GM18951 (cell line): ENCODE measurements around the gene SPATA13.

Experiments used
- POLR2A ChIP-seq: IDR thresholded peaks from 4 replicates; pipeline ENCODE4 v1.6.1; 2011; ENCODE audit warnings: mild to moderate bottlenecking; ENCODE audit not compliant: insufficient read length, insufficient read depth; ENCODE audit errors: extremely low read depth
- in situ Hi-C: fragments of 300-500 bp; cut with MboI; formaldehyde crosslinking; loops from one replicate; pipeline ENCODE4 v1.12.0; 2022; ENCODE audit warnings: low sequenced_read_pairs, mixed read lengths, inconsistent platforms; ENCODE audit not compliant: unreplicated experiment

Gene SPATA13

GRCh38 chr13:24148414-24149235 is 11.9 kb upstream of the SPATA13 start:
- no peak for TF ChIP-seq POLR2A
- in situ Hi-C loops, result no loop called here

GRCh38 chr13:24149246-24150032 is 11.1 kb upstream of the SPATA13 start:
- no peak for TF ChIP-seq POLR2A
- in situ Hi-C loops, result no loop called here

- in situ Hi-C loops, result no loop called here
- TF ChIP-seq POLR2A, result no peak
Measured at GRCh38 chr13:24150572-24150971, 9.9 kb upstream of the SPATA13 start.

DNA sequence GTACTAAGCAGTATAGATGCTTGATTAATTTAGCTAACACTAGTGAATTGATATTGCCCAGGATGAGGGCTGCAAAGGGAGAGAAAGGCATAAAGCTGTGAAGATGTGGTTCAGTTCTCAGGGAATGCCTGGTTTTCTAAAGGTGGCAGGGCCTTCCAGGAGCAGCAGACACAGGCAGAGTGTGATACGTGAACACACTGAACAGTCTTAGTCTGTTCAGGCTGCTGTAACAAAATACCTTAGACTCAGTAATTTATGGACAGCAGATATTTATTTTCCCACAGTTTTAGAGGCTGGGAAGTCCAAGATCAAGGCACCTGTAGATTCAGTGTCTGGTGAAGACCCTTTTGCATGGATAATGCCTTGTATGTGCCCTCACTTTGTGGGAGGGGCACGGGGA is 8.7 kb upstream of the SPATA13 start:
- TF ChIP-seq POLR2A, result no peak
- in situ Hi-C loops, result no loop called here

- TF ChIP-seq POLR2A, result no peak
- in situ Hi-C loops, result no loop called here
Measured at GRCh38 chr13:24152292-24153214, 8.0 kb upstream of the SPATA13 start.

- no peak for TF ChIP-seq POLR2A
Measured at GRCh38 chr13:24153347-24153746, 7.2 kb upstream of the SPATA13 start.

DNA sequence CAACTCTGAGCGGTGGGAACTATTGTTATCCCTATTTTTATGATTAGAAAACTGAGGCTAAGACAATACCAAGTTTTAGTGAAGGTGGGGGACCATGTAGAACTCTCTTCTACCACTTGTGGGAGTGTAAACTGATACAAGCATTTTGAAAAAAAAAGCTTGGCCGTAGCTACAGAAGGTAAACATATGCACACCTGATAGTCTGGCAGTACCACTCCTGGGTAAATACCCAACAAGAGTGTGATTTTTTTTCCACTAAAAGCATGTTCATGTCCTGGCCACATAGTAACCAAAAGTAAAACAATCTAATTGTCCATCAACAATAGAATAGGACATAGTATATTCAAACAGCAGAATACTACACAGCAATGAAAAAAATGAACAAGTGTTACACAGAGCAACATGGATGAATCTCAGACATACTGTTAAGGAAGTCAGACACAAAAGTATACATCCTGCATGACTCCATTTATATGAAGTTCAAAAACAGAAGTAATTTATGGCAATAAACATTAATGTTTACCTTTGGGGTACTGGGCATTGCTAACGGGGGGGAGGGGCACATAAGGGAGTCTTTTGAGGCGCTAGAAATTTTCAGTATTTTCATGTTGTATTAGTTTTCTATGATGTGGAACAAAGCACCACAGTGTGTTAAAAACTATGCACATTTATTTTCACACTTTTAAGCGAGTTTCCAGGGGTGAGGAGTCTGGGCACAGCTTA is 6.4 kb upstream of the SPATA13 start:
- TF ChIP-seq POLR2A, result no peak
- in situ Hi-C loops, result no loop called here

More at GRCh38 chr13:24153347-24153746, 7.2 kb upstream of the SPATA13 start:
- in situ Hi-C loops, result no loop called here

DNA sequence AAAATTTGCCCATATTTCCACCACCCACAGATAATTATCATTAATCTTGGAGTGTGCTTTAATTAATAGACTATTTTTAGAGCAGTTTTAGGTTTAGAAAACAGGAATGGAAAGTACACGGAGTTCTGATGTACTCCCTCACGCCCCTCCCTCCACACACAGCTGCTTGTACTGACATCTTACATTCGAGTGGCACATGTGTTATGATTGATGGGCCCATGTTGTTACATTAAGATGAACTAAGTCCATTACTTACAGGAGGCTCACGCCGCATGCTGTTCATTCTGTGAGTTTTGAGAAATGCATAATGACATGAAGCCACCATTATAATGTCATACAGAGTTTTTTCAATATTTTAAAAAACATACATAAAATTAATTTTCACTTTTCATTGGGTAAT is 1.2 kb upstream of the SPATA13 start:
- in situ Hi-C loops, result no loop called here
- no peak for TF ChIP-seq POLR2A

- no peak for TF ChIP-seq POLR2A
- in situ Hi-C loops, result no loop called here
Measured at GRCh38 chr13:24161010-24161775, 673 bp downstream of the SPATA13 start.

DNA sequence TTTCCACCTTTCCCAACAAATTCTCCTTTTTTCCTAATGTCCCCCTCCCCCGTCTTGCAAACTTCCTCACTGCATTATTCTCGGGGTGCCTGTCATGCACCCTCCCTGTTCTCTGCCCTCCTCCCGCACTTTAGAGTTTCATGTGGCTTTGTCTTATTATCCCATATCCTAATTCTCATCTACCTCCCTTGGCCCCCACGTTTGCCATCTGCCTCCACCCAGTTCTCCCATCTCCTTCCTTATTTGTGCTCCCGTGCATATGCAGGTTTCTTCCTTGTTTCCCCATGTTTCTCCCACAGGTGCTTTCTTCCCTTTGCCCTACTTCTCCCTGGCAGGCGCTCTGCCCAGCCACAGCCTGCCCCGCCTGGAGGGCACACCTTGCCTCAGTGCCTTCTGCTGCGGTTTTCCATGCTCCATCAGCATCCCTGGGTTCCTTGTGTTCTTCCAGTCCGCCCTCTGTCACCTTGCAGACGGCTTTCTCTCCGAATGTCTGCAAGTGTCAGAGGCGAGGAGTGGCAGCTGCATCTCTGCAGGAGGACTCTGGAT is 1.5 kb downstream of the SPATA13 start:
- in situ Hi-C loops, result no loop called here
- TF ChIP-seq POLR2A, result no peak

- no peak for TF ChIP-seq POLR2A
- in situ Hi-C loops, result no loop called here
Measured at GRCh38 chr13:24162604-24163003, 2.1 kb downstream of the SPATA13 start.
